GM19193 (cell line): Measurements from ENCODE around the gene ZNF385C.

Experiments
- POLR2A ChIP-seq: IDR thresholded peaks from 4 replicates; pipeline ENCODE4 v1.6.1; 2011; ENCODE audit not compliant: insufficient read depth, insufficient read length; ENCODE audit errors: extremely low read depth

The ZNF385C gene

DNA sequence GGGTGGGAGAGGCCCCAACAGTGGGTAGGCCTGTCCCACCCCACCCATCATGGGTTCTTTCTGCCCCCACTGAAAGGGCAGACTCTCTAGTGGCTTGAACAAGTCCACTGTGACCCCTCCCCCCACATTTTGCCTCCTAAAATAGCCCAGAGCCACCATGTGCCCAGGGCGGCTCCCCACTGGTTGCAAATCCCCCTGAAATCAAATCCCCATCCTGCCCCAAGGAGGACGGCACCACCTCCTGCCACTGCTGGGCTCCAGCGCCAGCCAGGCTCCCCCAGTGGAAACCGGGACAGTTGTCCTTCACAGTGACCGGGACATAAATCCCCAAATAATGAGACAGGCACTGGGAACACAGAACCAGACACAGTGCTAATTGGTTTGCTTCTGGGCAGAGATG, 20.5 kb downstream of the ZNF385C start:
- TF ChIP-seq POLR2A, result no peak

DNA sequence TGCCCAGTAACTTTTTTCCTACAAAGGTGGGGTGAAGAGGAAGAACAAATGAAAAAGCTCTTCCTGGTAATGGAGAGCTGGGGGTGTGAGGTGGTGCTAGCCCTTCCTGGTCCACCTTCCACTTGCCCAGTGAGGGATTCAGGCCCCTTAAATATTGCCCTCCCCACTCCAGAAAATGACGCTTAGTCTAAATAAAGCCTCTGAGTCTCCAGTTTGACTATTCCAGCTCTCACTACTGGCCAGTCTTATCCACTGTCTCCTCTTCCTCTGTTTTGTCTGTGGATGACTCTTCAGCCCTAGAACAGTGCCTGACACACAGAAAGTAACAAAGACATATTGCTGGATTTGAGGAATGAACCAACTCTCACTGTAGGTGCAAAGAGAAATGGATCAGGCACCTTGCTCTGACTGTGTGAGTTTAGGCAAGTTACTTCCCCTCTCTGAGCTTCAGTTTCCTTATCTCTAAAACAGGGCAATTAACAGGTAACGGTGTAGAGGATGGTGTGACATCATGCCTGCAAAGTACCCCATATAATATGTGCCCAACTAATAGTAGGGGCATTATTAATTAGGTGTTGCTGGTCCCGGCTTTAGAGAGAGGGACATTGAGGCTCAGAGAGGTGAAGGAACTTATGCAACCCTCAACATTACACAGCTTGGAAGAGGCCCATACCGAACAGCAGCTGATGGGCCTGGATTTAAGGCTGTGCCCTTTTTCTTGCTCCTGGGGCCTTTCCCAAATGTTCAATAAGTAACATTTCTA, 21.3 kb downstream of the ZNF385C start:
- no peak for TF ChIP-seq POLR2A

DNA sequence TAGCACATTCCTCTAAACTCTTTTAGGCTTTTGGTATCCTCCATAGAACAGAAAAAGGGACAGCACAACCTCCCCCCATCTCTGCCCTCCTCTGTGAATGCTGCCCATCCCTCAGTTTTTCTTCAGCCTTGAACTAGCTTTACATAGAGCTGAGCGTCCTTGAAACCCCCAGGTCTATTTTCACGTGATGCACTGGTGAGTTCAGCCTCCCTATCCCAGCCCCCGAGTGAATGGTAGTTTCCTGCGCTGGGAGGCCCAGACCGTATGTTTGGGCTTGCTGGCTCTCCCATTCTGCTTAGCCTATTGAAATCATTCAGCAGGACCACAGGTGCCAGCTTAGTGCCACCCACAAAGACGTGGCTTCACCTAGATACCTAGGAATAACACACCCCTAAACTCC, 22.5 kb downstream of the ZNF385C start:
- TF ChIP-seq POLR2A, result no peak

DNA sequence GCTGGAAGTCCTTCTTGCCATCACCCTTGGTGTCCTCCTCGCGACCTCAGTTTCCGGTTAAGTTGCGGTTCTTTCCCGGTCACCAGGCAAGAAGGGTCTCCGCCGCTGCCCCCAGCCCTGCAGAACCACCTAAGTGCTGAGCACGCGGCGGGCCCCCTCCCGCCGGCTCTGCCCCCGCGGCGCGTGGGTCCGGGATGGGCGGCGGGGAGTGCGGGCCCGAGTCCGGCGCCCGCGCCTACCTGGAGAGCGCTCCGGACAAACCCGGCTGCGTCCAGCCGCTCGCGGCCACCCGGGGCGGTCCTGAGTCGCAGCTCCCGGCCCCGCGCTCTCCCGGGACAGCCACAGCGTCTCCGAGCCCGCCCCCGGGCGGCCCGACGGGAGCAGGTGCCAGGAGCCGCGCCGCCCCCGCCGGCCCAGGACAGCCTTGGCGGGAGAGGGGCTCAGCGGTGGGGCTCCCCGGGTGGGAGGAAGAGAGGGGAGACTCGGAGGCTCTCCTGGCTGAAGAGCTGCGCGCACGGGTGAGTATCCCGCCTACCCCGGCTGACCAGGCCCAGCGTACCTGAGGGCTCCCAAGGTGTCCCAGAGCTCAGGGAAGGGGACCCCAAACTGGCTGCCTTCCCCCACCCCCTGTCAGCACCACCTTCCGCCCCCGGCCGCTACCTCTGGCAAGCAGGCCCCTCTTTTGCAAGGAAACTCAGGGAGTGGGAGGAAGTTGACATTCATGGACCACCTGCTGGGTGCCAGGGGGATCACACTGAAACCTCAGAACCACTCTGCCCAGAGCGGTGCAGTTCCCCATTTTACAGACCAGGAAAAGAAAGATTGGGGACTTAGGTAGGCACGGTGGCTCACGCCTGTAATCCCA, 25.7 kb downstream of the ZNF385C start:
- TF ChIP-seq POLR2A, result no peak

DNA sequence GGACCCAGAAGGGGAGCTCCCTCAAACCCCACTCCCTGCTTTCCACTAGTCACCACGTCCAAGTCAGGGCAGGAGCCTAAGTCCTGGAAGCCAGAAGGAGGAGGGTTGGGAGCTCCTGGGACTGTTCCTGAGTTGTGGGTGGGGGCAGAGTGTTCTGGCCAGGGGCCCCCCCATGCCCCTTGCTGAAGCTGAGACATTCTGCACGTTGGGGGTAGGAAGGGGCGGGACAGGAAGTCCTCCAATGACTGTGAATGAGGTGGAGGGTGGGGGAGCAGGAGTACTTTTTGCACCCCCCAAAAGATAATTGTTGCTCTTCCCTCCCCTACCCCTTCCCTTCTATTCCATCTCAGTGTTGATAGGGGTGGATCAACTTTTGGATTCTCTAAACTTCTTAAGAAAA, 26.5 kb downstream of the ZNF385C start:
- no peak for TF ChIP-seq POLR2A

DNA sequence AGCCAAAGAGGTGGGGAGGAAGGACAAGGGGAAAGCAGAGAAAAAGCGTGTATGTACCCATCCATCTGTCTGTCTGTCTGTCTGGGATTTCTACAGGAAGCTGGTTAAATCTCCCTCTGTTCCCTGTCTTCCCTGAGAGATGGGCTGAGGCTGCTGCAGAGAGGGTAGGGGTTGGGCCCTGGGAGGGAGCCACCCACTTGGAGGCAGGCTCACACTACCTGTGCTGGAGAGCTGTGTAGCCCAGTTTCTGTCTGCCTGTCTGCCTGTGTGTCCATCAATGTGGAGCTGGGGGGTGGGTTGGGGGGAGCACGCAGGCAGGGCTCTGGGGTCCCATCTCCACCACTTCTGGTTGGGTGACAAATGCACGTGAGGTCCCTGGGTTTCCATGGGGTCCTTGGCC, 29.3 kb downstream of the ZNF385C start:
- no peak for TF ChIP-seq POLR2A

DNA sequence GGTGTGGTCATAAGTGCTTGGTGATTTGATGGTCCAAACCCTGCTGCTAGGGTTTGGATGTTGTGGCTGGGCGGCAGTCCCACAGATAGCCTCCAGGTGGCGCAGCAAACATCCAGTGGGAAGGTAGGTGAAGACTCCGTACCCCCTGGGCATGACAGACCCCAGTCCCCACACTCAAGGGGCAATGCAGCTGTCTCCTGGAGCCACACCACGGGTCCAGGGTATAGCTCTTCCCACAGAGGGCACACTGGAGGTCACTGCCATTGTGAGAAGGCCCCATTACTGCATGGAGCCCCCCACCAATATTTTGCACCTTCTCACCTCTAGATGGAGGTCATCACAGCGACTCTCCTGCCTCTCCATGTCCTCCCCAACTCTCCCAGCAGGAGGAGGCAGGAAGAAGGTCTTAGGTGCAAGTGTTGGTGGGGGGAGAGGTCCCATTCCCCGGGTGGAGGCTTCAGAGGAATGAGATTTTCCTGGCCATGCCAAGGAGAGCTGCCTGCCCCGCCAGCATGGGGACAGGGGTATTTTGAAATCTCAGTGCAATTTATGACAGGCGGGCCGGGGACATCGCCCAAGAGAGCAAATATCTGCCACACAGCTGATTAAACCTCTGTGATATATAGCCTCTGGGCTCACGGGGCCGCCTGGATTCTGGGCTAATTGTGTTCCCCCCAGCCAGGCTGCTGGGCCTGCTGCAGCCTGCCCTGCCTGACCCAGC, 30.7 kb downstream of the ZNF385C start:
- no peak for TF ChIP-seq POLR2A

DNA sequence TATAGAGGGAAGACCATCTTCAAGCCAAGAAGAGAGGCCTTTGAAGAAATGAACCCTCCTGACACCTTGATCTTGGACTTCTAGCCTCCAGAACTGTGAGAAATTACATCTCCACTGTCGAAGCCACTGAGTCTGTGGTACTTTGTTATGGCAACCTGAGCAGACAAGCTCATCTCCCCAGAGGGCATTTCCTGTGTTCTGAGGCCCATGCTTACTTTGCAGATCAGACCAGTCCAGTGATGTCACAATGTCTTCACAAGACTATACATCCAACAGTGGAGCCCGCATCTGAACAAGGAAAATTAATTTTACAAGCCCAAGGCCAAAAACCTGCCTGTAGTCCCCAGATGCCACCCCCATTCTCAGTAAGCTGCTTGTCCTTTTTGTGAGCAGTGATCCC, 33.1 kb downstream of the ZNF385C start:
- TF ChIP-seq POLR2A, result no peak

DNA sequence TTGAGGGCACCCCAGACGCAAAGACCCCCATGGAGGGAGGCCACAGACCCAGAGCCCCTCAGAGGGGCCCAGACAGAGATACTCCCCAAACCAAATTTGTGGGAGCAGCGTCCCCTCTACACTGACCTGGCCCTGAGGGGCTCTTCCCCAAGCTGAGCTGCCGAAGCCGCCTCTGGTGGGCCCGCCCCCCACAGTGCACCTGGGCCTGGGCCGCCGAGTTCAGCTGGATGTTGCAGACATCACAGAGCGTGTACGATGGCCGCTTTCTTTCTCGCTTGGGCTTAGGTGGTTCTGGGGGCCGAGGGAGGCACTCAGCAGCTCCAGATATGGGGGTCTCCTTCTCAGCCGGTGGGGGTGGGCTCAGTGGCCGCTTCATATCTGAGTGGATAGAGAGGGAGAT, 35.6 kb downstream of the ZNF385C start:
- TF ChIP-seq POLR2A, result no peak

DNA sequence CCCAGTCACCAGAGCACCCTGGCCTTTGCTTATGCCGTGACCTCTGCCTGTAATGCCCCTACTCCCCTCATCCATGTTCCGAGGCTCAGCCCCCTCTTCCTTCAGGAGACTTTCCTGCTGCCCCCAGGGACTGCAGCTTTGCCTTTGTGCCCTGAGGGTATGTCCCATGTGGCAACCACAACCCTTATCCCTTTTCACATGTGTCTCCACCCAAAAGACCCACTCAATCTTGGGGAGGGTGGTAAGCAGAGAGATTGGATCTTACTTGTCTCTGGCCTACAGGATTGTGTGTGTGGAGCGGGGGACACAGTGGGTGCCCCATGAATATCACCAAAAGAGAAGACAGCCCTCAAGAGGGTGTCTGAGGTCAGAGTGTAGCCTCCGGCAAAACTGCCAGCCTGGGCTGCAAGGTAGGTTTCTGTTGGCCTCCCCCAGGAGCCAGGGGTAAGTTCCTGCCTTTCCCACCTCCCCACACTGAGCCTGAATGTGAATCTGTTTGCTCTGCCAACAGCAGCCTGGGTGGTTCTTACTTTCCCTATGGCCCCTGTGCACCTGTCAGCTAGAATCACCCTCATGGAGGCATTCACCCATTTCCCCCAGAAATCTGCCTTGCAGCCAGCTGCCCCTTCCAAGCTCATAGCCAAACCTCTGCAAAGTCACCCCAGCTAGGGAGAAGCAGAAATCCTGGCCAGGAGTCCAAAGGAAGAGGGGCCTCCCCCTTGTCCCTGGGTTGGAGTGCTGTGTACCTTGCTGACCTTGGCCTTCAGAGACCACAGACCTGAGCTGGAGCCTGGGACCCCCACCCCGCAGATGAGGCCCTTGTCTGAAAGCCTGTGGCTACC, 36.4 kb downstream of the ZNF385C start:
- TF ChIP-seq POLR2A, result no peak

DNA sequence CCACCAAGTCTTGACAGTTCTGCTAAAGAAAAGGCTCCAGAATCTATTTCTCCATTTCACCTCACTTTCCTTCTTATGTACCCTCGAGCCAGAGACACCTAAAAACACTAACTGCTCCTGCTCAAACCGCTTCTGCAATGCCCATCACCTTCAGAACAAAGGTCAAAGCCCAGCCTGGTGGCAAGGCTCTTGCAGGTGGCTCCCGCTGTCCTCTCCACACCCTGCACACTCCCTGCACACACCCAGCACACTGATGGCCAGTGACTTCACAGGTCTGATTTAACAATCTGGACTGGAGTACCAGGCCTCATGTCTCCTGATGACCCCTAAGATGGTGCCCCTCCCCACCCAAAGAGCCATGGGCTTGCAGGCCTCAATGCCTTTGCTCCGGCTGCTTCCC, 38.0 kb downstream of the ZNF385C start:
- TF ChIP-seq POLR2A, result no peak

DNA sequence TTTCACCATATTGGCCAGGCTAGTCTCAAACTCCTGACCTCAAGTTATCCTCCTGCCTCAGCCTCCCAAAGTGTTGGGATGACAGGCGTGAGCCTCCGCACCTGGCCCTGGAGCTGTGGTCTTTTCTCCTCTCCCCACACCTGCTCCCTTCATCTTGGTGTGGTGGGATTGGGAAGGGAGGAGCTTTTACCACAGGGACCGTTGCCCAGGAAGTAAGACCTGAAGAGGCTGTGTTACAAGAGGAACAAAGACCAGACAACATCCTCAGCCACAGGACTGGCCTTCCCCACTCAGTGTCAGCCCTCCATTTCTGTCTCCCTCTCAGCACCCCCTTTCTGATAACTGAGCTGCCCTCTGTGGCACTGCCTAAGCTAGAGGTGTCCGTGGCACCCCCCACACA, 38.5 kb downstream of the ZNF385C start:
- TF ChIP-seq POLR2A, result no peak

DNA sequence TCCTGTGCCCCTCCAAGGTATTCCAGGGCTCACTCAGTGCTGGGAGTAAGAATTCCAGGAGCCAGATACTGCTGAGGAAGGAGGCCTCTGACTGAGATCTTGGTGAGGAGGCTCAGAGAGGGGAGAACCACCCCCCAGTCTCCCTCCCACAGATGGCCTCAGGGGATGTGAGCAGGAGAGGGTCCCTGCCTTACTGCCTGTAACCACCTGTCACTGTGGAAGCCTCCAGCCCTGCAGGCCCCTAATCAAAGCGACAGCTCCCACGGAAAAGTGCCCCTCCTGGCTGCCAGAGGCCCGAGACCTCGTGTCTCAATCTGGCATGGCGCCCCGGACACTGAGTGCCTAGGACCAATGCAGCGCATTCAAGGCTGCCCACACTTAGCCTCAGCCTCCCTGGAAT, 40.2 kb downstream of the ZNF385C start:
- no peak for TF ChIP-seq POLR2A

DNA sequence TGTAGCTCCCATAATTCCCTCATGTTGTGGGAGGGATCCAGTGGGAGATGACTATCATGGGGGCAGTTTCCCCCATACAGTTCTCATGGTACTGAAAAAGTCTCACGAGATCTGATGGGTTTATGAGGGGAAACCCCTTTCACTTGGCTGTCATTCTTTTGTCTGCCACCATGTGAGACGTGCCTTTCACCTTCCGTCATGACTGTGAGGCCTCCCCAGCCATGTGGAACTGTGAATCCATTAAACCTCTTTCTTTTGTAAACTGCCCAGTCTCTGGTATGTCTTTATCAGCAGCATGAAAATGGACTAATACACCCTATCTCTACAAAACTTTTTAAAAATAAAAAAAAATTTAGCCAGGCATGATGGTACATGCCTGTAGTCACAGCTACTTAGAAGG, 41.6 kb downstream of the ZNF385C start:
- no peak for TF ChIP-seq POLR2A
